Measurements from ENCODE around the gene SCNN1G.

DNA sequence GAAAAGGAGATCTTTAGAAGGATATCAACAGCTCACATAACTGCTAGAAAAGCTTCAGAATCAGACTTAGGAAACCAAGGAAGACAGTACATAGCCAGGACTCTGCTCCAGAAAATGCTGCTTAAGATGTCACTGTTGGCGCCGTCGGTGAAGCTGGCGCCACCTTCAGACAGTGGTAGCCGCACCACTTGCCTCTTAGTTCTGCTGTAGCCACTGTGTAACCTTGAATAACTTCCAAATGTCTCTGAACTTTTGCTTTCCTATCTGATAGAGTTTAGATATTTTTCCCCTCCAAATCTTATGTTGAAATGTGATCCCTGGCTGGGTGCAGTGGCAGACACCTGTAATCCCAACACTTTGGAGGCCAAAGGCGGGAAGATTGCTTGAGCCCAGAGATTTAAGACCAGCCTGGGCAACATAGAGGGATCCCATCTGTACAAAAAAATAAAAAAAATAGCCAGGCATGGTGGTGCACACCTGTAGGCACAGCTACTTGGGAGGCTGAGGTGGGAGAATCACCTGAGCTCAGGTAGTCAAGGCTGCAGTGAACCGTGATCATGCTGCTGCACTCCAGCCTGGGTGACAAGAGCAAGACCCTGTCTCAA, 27.0 kb upstream of the SCNN1G start:
- TF ChIP-seq CEBPB (IDR thresholded peaks at IDR 0.05; ENCODE audit: low read depth, low read length) (no peak), CTCF (conservative IDR thresholded peaks at IDR 0.05; ENCODE audit: low read depth, low read length) (peak; percentile 21; the same call in 1 of the 2 replicates)

Data from IMR-90 (cell line).